Tibial nerve (tissue), 4 donors: Measurements from ENCODE around the gene ADRM1. TPM values are rescaled to one million over a fixed set of nuclear protein-coding genes. Genes with fewer than 3 reads are reported as not detected.

Experiments
- DNase-seq, 2 donors: peaks; one replicate each; pipeline ENCODE4 v3.0.0-alpha.2; 2019; ENCODE audit warnings: low spot score in 2 of 2
- H3K27ac ChIP-seq, 4 donors: fragments of 200-600 bp; sonication (generic) in 3 of 4; one replicate each; pipeline ENCODE4 v1.5.1; 2017 to 2019; ENCODE audit warnings: mild to moderate bottlenecking in 1 of 4
- H3K27me3 ChIP-seq, 2 donors: fragments of 200-600 bp; sonication (generic) in 1 of 2; one replicate each; pipeline versions ENCODE4 v1.5.1 to v1.6.0; 2017 to 2019
- H3K36me3 ChIP-seq, 3 donors: fragments of 200-600 bp; sonication (generic); one replicate each; pipeline ENCODE4 v1.5.1; 2018 to 2019
- H3K4me1 ChIP-seq, 4 donors: fragments of 200-600 bp; sonication (generic) in 3 of 4; one replicate each; pipeline ENCODE4 v1.5.1; 2017 to 2019
- H3K4me3 ChIP-seq, 4 donors: fragments of 200-600 bp; sonication (generic) in 3 of 4; one replicate each; pipeline ENCODE4 v1.5.1; 2017 to 2019; ENCODE audit warnings: mild to moderate bottlenecking in 1 of 4, moderate library complexity in 1 of 4
- H3K9me3 ChIP-seq, 4 donors: fragments of 200-600 bp; sonication (generic) in 3 of 4; one replicate each; pipeline ENCODE4 v1.5.1; 2017 to 2019
- EP300 ChIP-seq, 2 donors: sonication (generic); formaldehyde crosslinking; IDR thresholded peaks; one replicate each; pipeline ENCODE4 v1.6.1; 2017; ENCODE audit warnings: antibody characterized with exemption in 2 of 2, mild to moderate bottlenecking in 1 of 2
- POLR2A ChIP-seq, 2 donors: fragments of 450-650 bp; IDR thresholded peaks; one replicate each; pipeline ENCODE4 v1.6.1; 2017; ENCODE audit warnings: antibody characterized with exemption in 2 of 2, mild to moderate bottlenecking in 2 of 2, moderate library complexity in 2 of 2
- WGBS, 2 donors: methylation state at CpG; one replicate each; pipeline ENCODE4 v1.1.5; 2018; 5-methylcytosine and 5-hydroxymethylcytosine counted together
- total RNA-seq, 4 donors: library from RNA; depleted of rRNA; stranded (reverse); fragments of >200 nt; gene quantifications; one replicate each; pipeline ENCODE4 v1.1.0, GENCODE V29; 2016
- TF ChIP-seq, protein P1 (sequence below), 5 experiments: fragments of 200-600 bp in 3 of 5; fragments of 450-650 bp in 2 of 5; sonication (generic) in 3 of 5; IDR thresholded peaks; one replicate each; pipeline ENCODE4 v1.5.1; 2016 to 2019; ENCODE audit warnings: antibody characterized with exemption in 5 of 5, mild to moderate bottlenecking in 3 of 5, moderate library complexity in 2 of 5

ADRM1 gene
- total RNA-seq, 4 donors from 2014 or later, result 111 to 132 (median 129) TPM

GRCh38 chr20:62356589-62357186, 53.9 kb downstream of the ADRM1 start:
- DNase-seq, result no peak
- Histone ChIP-seq H3K4me3 (peak overlapping the region in 2 of 4 donors; percentile 1 to 20), H3K27ac (peak overlapping the region; percentile 83 to 96 (median 86)), H3K27me3 (no peaks in the 10 kb centered on the region), H3K9me3 (no peaks in the 10 kb centered on the region), H3K36me3 (peaks cover 0 to 3% (median 0%) of the 10 kb centered on the region in 3 donors), H3K4me1 (peaks cover 0 to 90% (median 70%) of the 10 kb centered on the region in 4 donors)
- TF ChIP-seq POLR2A (IDR thresholded peaks at IDR 0.05), result no peak
- WGBS, 2 donors, result 33 to 39% methylated on average over 15 to 16 of the region's 17 CpGs

DNA sequence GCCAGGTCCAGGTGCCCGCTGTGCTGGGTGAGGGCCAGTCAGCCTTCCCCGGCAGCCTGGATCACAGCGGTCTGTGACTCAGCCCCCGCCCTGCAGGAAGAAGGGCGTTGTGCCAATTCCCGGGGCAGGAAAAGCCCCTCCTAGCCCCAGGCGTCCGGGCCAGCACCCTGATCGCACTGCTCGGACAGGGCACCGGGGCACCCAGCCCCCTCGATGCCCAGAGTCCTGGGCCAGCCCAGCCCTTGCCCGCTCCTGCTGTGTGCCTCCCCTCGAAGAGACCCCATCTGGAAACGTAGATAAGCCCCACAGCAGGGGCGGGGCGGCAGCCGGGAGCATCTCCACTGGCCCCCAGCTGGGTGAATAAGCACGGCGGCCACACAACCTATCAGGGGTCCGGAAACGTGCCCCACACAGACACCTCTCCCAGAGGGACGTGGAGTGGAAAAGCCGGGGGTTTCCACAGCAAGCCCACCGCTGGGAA, 54.4 kb downstream of the ADRM1 start:
- H3K27ac ChIP-seq, result peak overlapping the region; percentile 83 to 96 (median 86)
- H3K4me1 ChIP-seq, result peaks cover 0 to 96% (median 75%) of the 10 kb centered on the region in 4 donors
- H3K4me3 ChIP-seq, result peak overlapping the region in 2 of 4 donors; percentile 1 to 20
- no peaks in the 10 kb centered on the region for H3K9me3 ChIP-seq
- no peak for DNase-seq
- no peaks in the 10 kb centered on the region for H3K36me3 ChIP-seq
- no peak for TF ChIP-seq EP300 (IDR thresholded peaks at IDR 0.05)
- TF ChIP-seq, protein P1, sequence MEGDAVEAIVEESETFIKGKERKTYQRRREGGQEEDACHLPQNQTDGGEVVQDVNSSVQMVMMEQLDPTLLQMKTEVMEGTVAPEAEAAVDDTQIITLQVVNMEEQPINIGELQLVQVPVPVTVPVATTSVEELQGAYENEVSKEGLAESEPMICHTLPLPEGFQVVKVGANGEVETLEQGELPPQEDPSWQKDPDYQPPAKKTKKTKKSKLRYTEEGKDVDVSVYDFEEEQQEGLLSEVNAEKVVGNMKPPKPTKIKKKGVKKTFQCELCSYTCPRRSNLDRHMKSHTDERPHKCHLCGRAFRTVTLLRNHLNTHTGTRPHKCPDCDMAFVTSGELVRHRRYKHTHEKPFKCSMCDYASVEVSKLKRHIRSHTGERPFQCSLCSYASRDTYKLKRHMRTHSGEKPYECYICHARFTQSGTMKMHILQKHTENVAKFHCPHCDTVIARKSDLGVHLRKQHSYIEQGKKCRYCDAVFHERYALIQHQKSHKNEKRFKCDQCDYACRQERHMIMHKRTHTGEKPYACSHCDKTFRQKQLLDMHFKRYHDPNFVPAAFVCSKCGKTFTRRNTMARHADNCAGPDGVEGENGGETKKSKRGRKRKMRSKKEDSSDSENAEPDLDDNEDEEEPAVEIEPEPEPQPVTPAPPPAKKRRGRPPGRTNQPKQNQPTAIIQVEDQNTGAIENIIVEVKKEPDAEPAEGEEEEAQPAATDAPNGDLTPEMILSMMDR (IDR thresholded peaks at IDR 0.05), result no peak
- no peak for TF ChIP-seq POLR2A (IDR thresholded peaks at IDR 0.05)
- WGBS, 2 donors, result 18 to 27% methylated on average over 6 to 10 of the region's 25 CpGs
- H3K27me3 ChIP-seq, result no peaks in the 10 kb centered on the region

- H3K4me3 ChIP-seq, result no peak overlapping the region
- H3K36me3 ChIP-seq, result no peaks in the 10 kb centered on the region
- no peak for DNase-seq
- peaks cover 0 to 97% (median 77%) of the 10 kb centered on the region in 4 donors for H3K4me1 ChIP-seq
- H3K27me3 ChIP-seq, result no peaks in the 10 kb centered on the region
- H3K9me3 ChIP-seq, result no peaks in the 10 kb centered on the region
- H3K27ac ChIP-seq, result peak overlapping the region; percentile 83 to 96 (median 86)
- no peak for TF ChIP-seq EP300 (IDR thresholded peaks at IDR 0.05)
- TF ChIP-seq, protein P1 (IDR thresholded peaks at IDR 0.05), result no peak
- no peak for TF ChIP-seq POLR2A (IDR thresholded peaks at IDR 0.05)
- WGBS, 2 donors, result 32 to 43% methylated on average over 7 of the region's 7 CpGs
Measured at GRCh38 chr20:62357681-62358080, 54.9 kb downstream of the ADRM1 start.

Other genes with a start within 250 kb of the ADRM1 start
- 10 to 100 TPM; 11.2 to 50.4 (median 14.8) TPM for gene TAF4, start 237.1 kb upstream of the ADRM1 start, total RNA-seq
- gene LSM14B, start 180.5 kb upstream of the ADRM1 start, total RNA-seq, result 10 to 100 TPM; 23.8 to 32.6 (median 28.5) TPM
- 100 to 1,000 TPM; 213 to 377 (median 341) TPM for gene PSMA7, start 159.6 kb upstream of the ADRM1 start, total RNA-seq
- gene SS18L1, start 159.2 kb upstream of the ADRM1 start, total RNA-seq, result 10 to 100 TPM; 12.4 to 23.1 (median 13.7) TPM
- 10 to 100 TPM; 24.7 to 46.9 (median 41.6) TPM for gene MTG2, start 120.0 kb upstream of the ADRM1 start, total RNA-seq
- gene HRH3, start 82.7 kb upstream of the ADRM1 start, total RNA-seq, result not detected
- 10 to 100 TPM; 23.1 to 31.6 (median 27.1) TPM for gene OSBPL2, start 64.5 kb upstream of the ADRM1 start, total RNA-seq
- 100 to 1,000 TPM in 3 of 4 donors, 10 to 100 TPM in 1; 95.2 to 230 (median 139) TPM for gene LAMA5, start 64.3 kb downstream of the ADRM1 start, total RNA-seq
- gene RPS21, start 84.1 kb downstream of the ADRM1 start, total RNA-seq, result 1,000 to 10,000 TPM; 1,371 to 3,195 (median 1,826) TPM
- 1 to 10 TPM; 1.1 to 9.9 (median 6.2) TPM for gene CABLES2, start 104.3 kb downstream of the ADRM1 start, total RNA-seq
- gene RBBP8NL, start 124.5 kb downstream of the ADRM1 start, total RNA-seq, result not detected
- under 1 TPM in 1 of 4 donors, not detected in 3; 0.20 TPM for gene GATA5, start 173.0 kb downstream of the ADRM1 start, total RNA-seq